HepG2 (cell line): Measurements from ENCODE around the gene RNF6. TPM values are rescaled to one million over a fixed set of nuclear protein-coding genes. Genes with fewer than 3 reads are reported as not detected.

Source experiments
- FOXA1 ChIP-seq, 2 experiments: fragments of 450-650 bp in 1 of 2; sonication (generic) in 1 of 2; formaldehyde crosslinking in 1 of 2; IDR thresholded peaks; 2 replicates each; pipeline versions ENCODE4 v1.4.0 to v1.6.1; 2016 to 2020; ENCODE audit warnings: missing genetic modification reagents in 1 of 2
- GZF1 ChIP-seq: sonication (generic); formaldehyde crosslinking; IDR thresholded peaks from 2 replicates; pipeline ENCODE4 v1.5.1; 2020; ENCODE audit warnings: mild to moderate bottlenecking, missing genetic modification reagents
- HNF4A ChIP-seq: sonication (generic); formaldehyde crosslinking; IDR thresholded peaks from 2 replicates; pipeline ENCODE4 v1.4.0; 2020; ENCODE audit warnings: missing genetic modification reagents
- MTA1 ChIP-seq: sonication (generic); formaldehyde crosslinking; IDR thresholded peaks from 2 replicates; pipeline ENCODE4 v1.4.0; 2020; ENCODE audit warnings: missing genetic modification reagents, mild to moderate bottlenecking, borderline replicate concordance
- PHB2 ChIP-seq: fragments of 450-650 bp; IDR thresholded peaks from 2 replicates; pipeline ENCODE4 v1.6.1; 2018; ENCODE audit not compliant: partially characterized antibody
- REL ChIP-seq: sonication (generic); formaldehyde crosslinking; conservative IDR thresholded peaks from 2 replicates; pipeline ENCODE4 v1.8.0; 2022; ENCODE audit warnings: mild to moderate bottlenecking, missing genetic modification reagents, moderate library complexity
- SETDB1 ChIP-seq: sonication (generic); formaldehyde crosslinking; IDR thresholded peaks from 2 replicates; pipeline ENCODE4 v1.5.1; 2020; ENCODE audit warnings: missing genetic modification reagents, mild to moderate bottlenecking, borderline replicate concordance
- TAF1 ChIP-seq: sonication (generic); formaldehyde crosslinking; IDR thresholded peaks from 2 replicates; pipeline ENCODE4 v1.4.0; 2020; ENCODE audit warnings: missing genetic modification reagents
- ZBTB2 ChIP-seq: sonication (generic); formaldehyde crosslinking; IDR thresholded peaks from 2 replicates; pipeline ENCODE4 v1.8.0; 2022; ENCODE audit warnings: low read depth, missing genetic modification reagents
- ZBTB8A ChIP-seq: sonication (generic); formaldehyde crosslinking; IDR thresholded peaks from 2 replicates; pipeline ENCODE4 v1.4.0; 2020; ENCODE audit warnings: mild to moderate bottlenecking, low read depth, missing genetic modification reagents, borderline replicate concordance
- ZNF138 ChIP-seq: sonication (generic); formaldehyde crosslinking; IDR thresholded peaks from 2 replicates; pipeline ENCODE4 v1.5.0; 2020; ENCODE audit warnings: mild to moderate bottlenecking, low read depth, missing genetic modification reagents
- ZNF142 ChIP-seq: sonication (generic); formaldehyde crosslinking; IDR thresholded peaks from 2 replicates; pipeline ENCODE4 v1.4.0; 2020; ENCODE audit warnings: missing genetic modification reagents
- ZNF24 ChIP-seq: fragments of 450-650 bp; IDR thresholded peaks from 2 replicates; pipeline ENCODE4 v1.6.1; 2017; ENCODE audit warnings: antibody characterized with exemption, mild to moderate bottlenecking
- ZNF333 ChIP-seq: sonication (generic); formaldehyde crosslinking; IDR thresholded peaks from 2 replicates; pipeline ENCODE4 v1.4.0; 2020; ENCODE audit warnings: mild to moderate bottlenecking, missing genetic modification reagents, borderline replicate concordance
- ZNF460 ChIP-seq: sonication (generic); formaldehyde crosslinking; IDR thresholded peaks from 2 replicates; pipeline ENCODE4 v1.5.1; 2020; ENCODE audit warnings: missing genetic modification reagents, mild to moderate bottlenecking, borderline replicate concordance
- ZNF839 ChIP-seq: sonication (generic); formaldehyde crosslinking; IDR thresholded peaks from 2 replicates; pipeline ENCODE4 v1.4.0; 2020; ENCODE audit warnings: missing genetic modification reagents, mild to moderate bottlenecking, borderline replicate concordance
- ZUFSP ChIP-seq: sonication (generic); formaldehyde crosslinking; IDR thresholded peaks from 2 replicates; pipeline ENCODE4 v1.9.0; 2021; ENCODE audit warnings: missing genetic modification reagents, mild to moderate bottlenecking, borderline replicate concordance
- polyA plus RNA-seq, 8 experiments: library from polyadenylated mRNA; depleted of rRNA in 3 of 8; stranded (reverse) in 7 of 8; unstranded in 1 of 8; fragments of >200 nt; fragmentation: Illumina TruSeq in 4 of 8; extraction: Trizol in 4 of 8; gene quantifications; 2 replicates each; pipeline versions ENCODE4 v1.2.1 to v1.2.3, GENCODE V29; 2011 to 2016; ENCODE audit warnings: low read depth in 4 of 8, missing spikeins in 1 of 8, mixed read lengths in 1 of 8; ENCODE audit not compliant: insufficient read depth in 1 of 8
- total RNA-seq, 5 experiments: library from RNA; depleted of rRNA; stranded (reverse); fragments of >200 nt; fragmentation: Illumina TruSeq; extraction: Trizol; gene quantifications; 2 replicates each; pipeline ENCODE4 v1.2.3, GENCODE V29; 2016; ENCODE audit warnings: low read depth in 1 of 5

RNF6 gene
- total and polyA plus RNA-seq, 2 of the 13 experiments (the other 11 are each of a cell fraction or from before 2014, with no cell fraction given), result 14.6 to 36.8 TPM

GRCh38 chr13:26253787-26254582 lies 31.9 kb upstream of the RNF6 start, which contains the start of gene CDK8 (continued):
- no peak for TF ChIP-seq ZBTB2
- no peak for TF ChIP-seq GZF1 (CRISPR knock-in tag)
- TF ChIP-seq ZNF138 (CRISPR knock-in tag), result no peak
- TF ChIP-seq PHB2, result no peak
- TF ChIP-seq ZNF460 (CRISPR knock-in tag), result no peak
- no peak for TF ChIP-seq ZNF333 (CRISPR knock-in tag)
- TF ChIP-seq SETDB1, result no peak
- TF ChIP-seq ZNF24, result no peak
- no peak for TF ChIP-seq HNF4A
- TF ChIP-seq ZUFSP (CRISPR knock-in tag), result no peak
- TF ChIP-seq REL, result no peak
- TF ChIP-seq FOXA1 (IDR thresholded peaks at IDR 0.05), result no peak
- TF ChIP-seq FOXA1 (CRISPR knock-in tag; IDR thresholded peaks at IDR 0.05), result no peak
- 0 out of 2 replicates have a peak, but pooled peaks have one; percentile 30 for TF ChIP-seq ZNF839 (CRISPR knock-in tag)
- no peak for TF ChIP-seq ZNF142
- TF ChIP-seq ZBTB8A, result no peak
- peak; percentile 85 for TF ChIP-seq TAF1 (CRISPR knock-in tag)
- no peak for TF ChIP-seq MTA1
